Measurements from ENCODE around the gene CHST3.

DNA sequence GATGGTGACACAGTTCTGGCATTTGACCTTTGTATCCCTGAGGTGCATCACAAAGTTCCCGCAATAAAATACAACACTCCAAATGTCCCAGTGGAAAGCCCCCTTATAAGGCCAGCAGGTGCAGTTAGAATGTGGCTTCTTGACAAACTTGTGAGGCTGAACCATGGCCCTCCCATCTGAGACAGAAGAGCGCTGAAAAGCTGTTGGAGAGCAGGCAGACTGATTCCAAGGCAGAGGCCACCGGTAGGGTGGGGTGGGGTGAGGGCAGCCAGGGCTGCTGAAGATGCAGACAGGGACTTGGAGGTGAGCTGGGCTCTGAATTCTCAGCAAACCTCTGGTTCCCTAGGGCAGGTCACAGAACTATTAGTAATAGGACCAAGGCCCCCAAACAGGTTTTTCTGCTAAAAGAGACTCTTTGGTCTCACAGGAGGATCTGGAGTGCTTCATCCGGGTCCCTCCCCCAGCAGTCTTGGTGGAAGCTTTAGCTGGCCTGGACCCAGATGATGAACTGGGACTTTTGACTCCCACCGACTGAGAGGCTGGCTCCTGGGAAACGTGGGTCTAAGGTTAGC, 15.6 kb upstream of the CHST3 start:
- TF ChIP-seq, protein P1, sequence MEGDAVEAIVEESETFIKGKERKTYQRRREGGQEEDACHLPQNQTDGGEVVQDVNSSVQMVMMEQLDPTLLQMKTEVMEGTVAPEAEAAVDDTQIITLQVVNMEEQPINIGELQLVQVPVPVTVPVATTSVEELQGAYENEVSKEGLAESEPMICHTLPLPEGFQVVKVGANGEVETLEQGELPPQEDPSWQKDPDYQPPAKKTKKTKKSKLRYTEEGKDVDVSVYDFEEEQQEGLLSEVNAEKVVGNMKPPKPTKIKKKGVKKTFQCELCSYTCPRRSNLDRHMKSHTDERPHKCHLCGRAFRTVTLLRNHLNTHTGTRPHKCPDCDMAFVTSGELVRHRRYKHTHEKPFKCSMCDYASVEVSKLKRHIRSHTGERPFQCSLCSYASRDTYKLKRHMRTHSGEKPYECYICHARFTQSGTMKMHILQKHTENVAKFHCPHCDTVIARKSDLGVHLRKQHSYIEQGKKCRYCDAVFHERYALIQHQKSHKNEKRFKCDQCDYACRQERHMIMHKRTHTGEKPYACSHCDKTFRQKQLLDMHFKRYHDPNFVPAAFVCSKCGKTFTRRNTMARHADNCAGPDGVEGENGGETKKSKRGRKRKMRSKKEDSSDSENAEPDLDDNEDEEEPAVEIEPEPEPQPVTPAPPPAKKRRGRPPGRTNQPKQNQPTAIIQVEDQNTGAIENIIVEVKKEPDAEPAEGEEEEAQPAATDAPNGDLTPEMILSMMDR (conservative IDR thresholded peaks at IDR 0.05; ENCODE audit: low read length), result no peak
- TF ChIP-seq EZH2phosphoT487 (IDR thresholded peaks at IDR 0.05; ENCODE audit: borderline replicate concordance), result no peak
